Limb (tissue), 2 donors: Measurements from ENCODE around the gene RNASET2.
A peak's percentile ranks its signal among the peaks of the same experiment; 100 is the strongest.

Experiments used
- DNase-seq, 2 donors: peaks; one replicate each; pipeline ENCODE4 v3.0.0-alpha.2; 2016; ENCODE audit errors: extremely low spot score in 2 of 2

The RNASET2 gene

GRCh38 chr6:166956444-166957086, at the start of gene RNASET2:
RNASET2 (minus strand) TSS chr6:166956550; CDS start chr6:166956182, 368 bp downstream.
- peak; percentile 79 to 98 for DNase-seq

- DNase-seq: no peak
Observed at GRCh38 chr6:167005350-167006159, 49.2 kb upstream of the RNASET2 start.

GRCh38 chr6:167000759-167001158, 44.4 kb upstream of the RNASET2 start:
- no peak for DNase-seq

- no peak for DNase-seq
Observed at GRCh38 chr6:166999884-167000253, 43.5 kb upstream of the RNASET2 start.

- DNase-seq: peak; percentile 96 to 98
Observed at GRCh38 chr6:166999145-166999883, 43.0 kb upstream of the RNASET2 start, which contains the start of gene CEP43. CEP43 (plus strand) TSS chr6:166999397; CDS start chr6:166999413, 16 bp downstream.

DNA sequence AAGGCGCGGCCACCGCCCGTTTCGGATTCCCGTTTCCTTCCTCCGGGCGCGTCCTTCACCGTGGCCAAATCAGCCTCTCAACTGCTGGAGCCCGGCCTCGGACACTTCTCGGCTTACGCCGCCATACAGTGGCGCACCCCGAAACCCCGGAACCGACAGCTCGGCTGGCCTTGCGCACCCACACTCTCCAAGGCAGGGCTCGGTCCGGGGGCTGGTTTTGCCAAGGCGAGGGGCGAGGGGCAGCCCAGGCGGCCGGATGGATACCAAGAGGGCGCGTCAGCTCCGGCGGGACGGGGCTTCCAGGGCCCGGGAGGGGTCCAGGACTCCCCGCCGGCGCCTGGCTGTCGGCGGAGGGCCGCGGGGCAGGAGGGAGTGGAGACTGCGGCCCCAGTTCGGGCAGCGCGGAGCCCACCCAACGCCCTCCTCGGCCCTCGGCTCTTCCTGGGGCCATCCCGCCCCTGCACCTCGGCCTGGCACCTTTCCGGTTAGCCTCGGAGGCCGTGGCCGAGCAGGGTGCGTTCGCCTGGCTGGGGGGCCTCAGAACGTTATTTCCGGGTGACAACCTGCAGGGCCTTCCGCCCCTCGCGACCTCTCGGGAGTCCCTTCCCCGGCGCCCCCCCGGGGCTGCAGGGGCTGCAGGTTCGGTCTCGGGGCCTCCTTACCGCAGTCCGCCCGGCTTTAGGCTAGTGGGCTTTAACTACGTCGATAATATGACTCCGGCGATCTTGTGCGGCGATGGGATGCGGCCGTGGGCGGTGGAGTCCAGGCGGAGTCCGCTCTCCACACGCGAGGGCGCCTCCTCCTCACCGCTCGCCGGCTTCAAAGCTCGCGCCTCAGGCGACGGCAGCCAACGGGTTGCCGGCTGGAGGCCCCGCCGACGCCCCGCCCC, 42.1 kb upstream of the RNASET2 start:
- peak in 1 of 2 donors; percentile 51 for DNase-seq

- DNase-seq: peak; percentile 40 to 59
Observed at GRCh38 chr6:166997768-166998255, 41.5 kb upstream of the RNASET2 start.

DNA sequence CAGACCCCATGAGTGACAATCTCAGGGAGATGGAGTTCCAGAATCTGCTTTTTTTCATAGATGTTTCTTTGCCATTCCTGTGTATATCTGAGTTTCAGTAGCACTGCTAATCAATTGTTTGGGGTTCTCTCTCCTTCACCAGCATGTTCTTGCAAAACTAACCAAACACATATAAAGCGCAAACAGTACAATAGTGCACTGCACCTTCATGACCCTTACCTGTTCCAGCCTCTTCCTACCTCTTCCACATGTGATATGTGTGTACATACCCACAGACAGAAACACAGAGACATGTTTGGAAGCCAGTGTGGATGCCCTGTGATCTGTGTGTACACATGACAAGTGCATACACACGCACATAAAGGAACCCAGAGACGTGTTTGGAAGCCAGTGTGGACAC, 41.0 kb upstream of the RNASET2 start:
- no peak for DNase-seq

GRCh38 chr6:166996406-166996805, 40.1 kb upstream of the RNASET2 start:
- no peak for DNase-seq

DNA sequence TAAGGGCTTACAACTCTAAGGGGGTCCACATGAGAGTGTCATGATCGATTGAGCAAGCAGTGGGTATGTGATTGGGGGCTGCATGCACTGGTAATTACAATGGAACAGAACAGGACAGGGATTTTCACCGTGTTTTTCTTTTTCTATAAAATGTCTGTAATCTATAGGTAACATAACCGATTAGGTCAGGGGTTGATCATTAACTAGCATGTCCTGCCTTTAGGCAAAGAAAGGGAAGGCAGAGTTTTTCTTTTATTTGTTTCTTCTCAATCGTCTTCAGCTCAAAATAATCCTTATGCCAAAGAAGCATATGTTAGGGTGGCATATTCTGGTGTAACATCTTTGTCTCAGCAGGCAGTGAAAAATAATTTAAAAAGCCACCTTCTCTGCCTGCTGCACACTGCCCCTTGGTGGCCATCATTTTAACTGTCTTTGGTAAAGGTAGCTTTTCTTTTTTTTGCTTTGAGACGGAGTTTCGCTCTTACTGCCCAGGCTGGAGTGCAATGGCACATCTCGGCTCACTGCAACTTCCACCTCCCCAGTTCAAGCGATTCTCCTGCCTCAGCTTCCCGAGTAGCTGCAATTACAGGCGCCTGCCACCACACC, 33.2 kb upstream of the RNASET2 start:
- DNase-seq: no peak

- no peak for DNase-seq
Observed at GRCh38 chr6:166988674-166989201, 32.4 kb upstream of the RNASET2 start.

DNA sequence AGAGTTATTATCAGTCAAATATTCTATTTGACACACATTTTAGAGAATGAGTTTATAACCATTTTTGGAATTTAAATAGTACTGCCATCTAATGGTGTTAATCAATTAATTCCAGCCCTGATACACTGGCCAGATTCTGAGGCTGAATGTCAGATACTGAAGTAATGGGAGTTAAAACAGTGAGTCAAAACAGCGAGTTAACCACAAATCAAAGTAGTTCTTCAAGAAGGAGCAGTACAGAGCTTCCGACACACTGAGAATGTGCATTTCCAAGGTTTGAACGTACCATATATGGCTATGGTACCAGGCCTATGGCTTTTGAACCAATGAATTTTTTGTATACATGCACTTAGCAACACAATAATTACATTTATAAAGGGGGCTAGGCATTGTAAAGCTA, 31.6 kb upstream of the RNASET2 start:
- no peak for DNase-seq

DNA sequence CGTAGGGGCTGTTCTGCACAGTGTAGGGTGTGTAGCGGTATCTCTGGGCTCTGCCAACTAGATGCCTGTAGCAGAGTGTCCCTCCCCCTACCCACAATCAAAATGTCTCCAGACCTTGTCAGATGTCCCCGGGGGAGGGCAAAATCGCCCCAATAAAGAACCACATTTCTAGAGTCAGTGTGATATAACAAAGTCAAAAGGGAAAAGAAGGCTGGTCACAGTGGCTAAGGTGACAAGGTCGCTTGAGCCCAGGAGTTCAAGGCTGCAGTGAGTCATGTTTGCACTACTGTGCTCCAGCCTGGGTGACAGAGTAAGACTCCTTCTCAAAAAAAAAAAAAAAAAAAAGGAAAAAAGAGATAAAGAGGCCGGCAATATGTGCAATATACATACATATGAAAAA, 31.1 kb upstream of the RNASET2 start:
- no peak for DNase-seq

DNA sequence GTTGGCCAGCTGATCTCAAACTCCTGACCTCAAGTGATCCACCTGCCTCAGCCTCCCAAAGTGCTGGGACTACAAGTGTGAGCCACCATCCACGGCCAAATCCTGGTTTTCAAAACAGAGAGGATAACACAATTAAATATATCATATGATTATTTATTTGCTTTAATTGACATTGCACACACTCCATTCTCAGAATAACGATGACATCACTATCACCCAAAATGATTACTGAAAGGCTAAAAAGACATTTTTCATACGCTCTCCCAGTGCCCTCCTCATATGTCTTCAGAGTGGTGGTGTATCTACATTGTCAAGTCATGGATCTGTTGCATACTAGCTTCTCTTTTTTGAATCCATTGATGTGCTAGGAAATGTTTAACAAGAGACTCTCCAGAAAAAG, 24.4 kb upstream of the RNASET2 start:
- no peak for DNase-seq

- DNase-seq: no peak
Observed at GRCh38 chr6:166977621-166978525, 21.5 kb upstream of the RNASET2 start.

GRCh38 chr6:166976636-166977035, 20.3 kb upstream of the RNASET2 start:
- DNase-seq: no peak

DNA sequence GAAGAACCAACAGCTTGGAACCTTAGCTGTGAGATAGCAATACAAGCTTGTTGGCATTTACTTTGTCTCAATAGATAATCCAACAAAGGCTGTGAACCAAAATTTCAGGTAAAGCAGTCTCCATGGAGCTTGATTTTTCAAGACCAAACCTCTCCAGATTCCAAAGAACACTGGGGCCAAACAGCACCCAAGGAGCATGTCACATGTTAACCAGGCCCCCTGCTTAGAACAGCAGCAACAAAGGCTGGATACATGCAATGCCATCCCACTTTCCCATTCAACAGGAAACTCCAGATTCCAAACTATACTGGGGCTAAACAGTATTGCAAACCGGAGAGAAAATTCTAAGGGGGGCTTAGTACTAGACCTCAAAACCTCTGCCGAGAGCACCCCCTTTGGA, 15.8 kb upstream of the RNASET2 start:
- DNase-seq: no peak

- no peak for DNase-seq
Observed at GRCh38 chr6:166971271-166971670, 14.9 kb upstream of the RNASET2 start.

DNA sequence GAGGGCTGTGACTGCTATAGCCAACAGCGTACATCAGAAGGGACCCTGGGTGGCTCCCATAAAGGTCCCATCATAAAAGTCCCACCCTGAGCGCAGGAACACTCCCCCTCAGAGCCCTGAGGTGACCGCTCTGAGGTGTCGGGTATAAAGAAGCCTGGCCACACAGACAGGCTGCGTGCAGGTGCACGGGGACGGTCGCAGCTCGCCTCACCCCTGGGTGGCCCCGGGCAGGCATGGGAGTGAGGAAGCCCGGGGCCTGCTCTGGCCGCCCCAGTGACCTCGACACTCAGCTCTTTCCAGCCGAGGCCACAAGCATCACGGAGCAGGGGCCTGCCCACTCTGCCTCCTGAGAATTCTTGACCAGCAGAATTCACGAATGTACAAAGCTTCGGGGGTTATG, 14.4 kb upstream of the RNASET2 start:
- DNase-seq: no peak
